ENCODE data around the gene MYL4.

The MYL4 gene

GRCh38 chr17:47210779-47211178 is 1.6 kb downstream of the MYL4 start:
- H3K9me3 ChIP-seq (ENCODE audit: low read length) = no peaks in the 10 kb centered on the region
- no peak overlapping the region for H3K4me3 ChIP-seq (ENCODE audit: low read depth, low read length, poor library complexity, severe bottlenecking)
- H4K20me1 ChIP-seq (ENCODE audit: insufficient read depth, low read length) = no peaks in the 10 kb centered on the region
- TF ChIP-seq CTCF (IDR thresholded peaks at IDR 0.05; ENCODE audit: low read length) = no peak
- no peaks in the 10 kb centered on the region for H3K27me3 ChIP-seq (ENCODE audit: insufficient read depth, low read length)
- no peaks in the 10 kb centered on the region for H3K9me2 ChIP-seq (ENCODE audit: low read depth, low read length)
- H3K79me2 ChIP-seq (ENCODE audit: insufficient read depth, low read length) = no peaks in the 10 kb centered on the region
- H2AFZ ChIP-seq (ENCODE audit: low read length) = no peak overlapping the region
- no peak overlapping the region for H3K9ac ChIP-seq (ENCODE audit: low read length)
- peaks cover 36% of the 10 kb centered on the region for H3K4me1 ChIP-seq (ENCODE audit: insufficient read depth, low read length, severe bottlenecking)
- no peak overlapping the region for H3K27ac ChIP-seq (ENCODE audit: low read depth, low read length, poor library complexity, severe bottlenecking)
- no peaks in the 10 kb centered on the region for H3K36me3 ChIP-seq (ENCODE audit: insufficient read depth, low read length)
- H3K4me2 ChIP-seq (ENCODE audit: low read length) = no peak overlapping the region
- no peaks in the 10 kb centered on the region for H3F3A ChIP-seq (ENCODE audit: insufficient read depth, low read length)

GRCh38 chr17:47212458-47212857 is 3.3 kb downstream of the MYL4 start:
- Histone ChIP-seq H3K4me1 (ENCODE audit: insufficient read depth, low read length, severe bottlenecking) (peaks cover 20% of the 10 kb centered on the region), H3K79me2 (ENCODE audit: insufficient read depth, low read length) (no peaks in the 10 kb centered on the region), H3F3A (ENCODE audit: insufficient read depth, low read length) (no peaks in the 10 kb centered on the region), H3K27me3 (ENCODE audit: insufficient read depth, low read length) (no peaks in the 10 kb centered on the region), H3K4me3 (ENCODE audit: low read depth, low read length, poor library complexity, severe bottlenecking) (no peak overlapping the region), H3K27ac (ENCODE audit: low read depth, low read length, poor library complexity, severe bottlenecking) (no peak overlapping the region), H3K9me2 (ENCODE audit: low read depth, low read length) (no peaks in the 10 kb centered on the region), H3K9ac (ENCODE audit: low read length) (no peak overlapping the region), H3K9me3 (ENCODE audit: low read length) (no peaks in the 10 kb centered on the region), H4K20me1 (ENCODE audit: insufficient read depth, low read length) (no peaks in the 10 kb centered on the region), H3K4me2 (ENCODE audit: low read length) (no peak overlapping the region), H2AFZ (ENCODE audit: low read length) (no peak overlapping the region), H3K36me3 (ENCODE audit: insufficient read depth, low read length) (no peaks in the 10 kb centered on the region)
- TF ChIP-seq EZH2 (IDR thresholded peaks at IDR 0.05; ENCODE audit: borderline replicate concordance, low read length) (no peak), CTCF (IDR thresholded peaks at IDR 0.05; ENCODE audit: low read length) (no peak)

GRCh38 chr17:47213540-47213939 is 4.4 kb downstream of the MYL4 start:
- Histone ChIP-seq H3K4me3 (ENCODE audit: low read depth, low read length, poor library complexity, severe bottlenecking) (no peak overlapping the region), H3K9ac (ENCODE audit: low read length) (no peak overlapping the region), H3K9me2 (ENCODE audit: low read depth, low read length) (no peaks in the 10 kb centered on the region), H3F3A (ENCODE audit: insufficient read depth, low read length) (no peaks in the 10 kb centered on the region), H3K4me2 (ENCODE audit: low read length) (no peak overlapping the region), H4K20me1 (ENCODE audit: insufficient read depth, low read length) (no peaks in the 10 kb centered on the region), H3K79me2 (ENCODE audit: insufficient read depth, low read length) (no peaks in the 10 kb centered on the region), H3K4me1 (ENCODE audit: insufficient read depth, low read length, severe bottlenecking) (peaks cover 12% of the 10 kb centered on the region), H2AFZ (ENCODE audit: low read length) (no peak overlapping the region), H3K9me3 (ENCODE audit: low read length) (no peaks in the 10 kb centered on the region), H3K27ac (ENCODE audit: low read depth, low read length, poor library complexity, severe bottlenecking) (no peak overlapping the region), H3K36me3 (ENCODE audit: insufficient read depth, low read length) (no peaks in the 10 kb centered on the region), H3K27me3 (ENCODE audit: insufficient read depth, low read length) (no peaks in the 10 kb centered on the region)
- no peak for TF ChIP-seq CTCF (IDR thresholded peaks at IDR 0.05; ENCODE audit: low read length)
- no peak for TF ChIP-seq EZH2 (IDR thresholded peaks at IDR 0.05; ENCODE audit: borderline replicate concordance, low read length)
